ENCODE data around the gene TXNL4A.
"Not testable (repeated sequence)": the region's sequence is repeated elsewhere in the genome, so short reads cannot be mapped to it uniquely, and the experiment has no call there.

Gene TXNL4A

GRCh38 chr18:80022613-80023012 lies 34.2 kb upstream of the TXNL4A start:
- no peaks in the 10 kb centered on the region for H3K36me3 ChIP-seq (ENCODE audit: control insufficient read depth, insufficient read depth, low read length)
- no peak overlapping the region for H3K4me3 ChIP-seq (ENCODE audit: extremely low read depth, insufficient read depth, low read length, poor library complexity, severe bottlenecking)

DNA sequence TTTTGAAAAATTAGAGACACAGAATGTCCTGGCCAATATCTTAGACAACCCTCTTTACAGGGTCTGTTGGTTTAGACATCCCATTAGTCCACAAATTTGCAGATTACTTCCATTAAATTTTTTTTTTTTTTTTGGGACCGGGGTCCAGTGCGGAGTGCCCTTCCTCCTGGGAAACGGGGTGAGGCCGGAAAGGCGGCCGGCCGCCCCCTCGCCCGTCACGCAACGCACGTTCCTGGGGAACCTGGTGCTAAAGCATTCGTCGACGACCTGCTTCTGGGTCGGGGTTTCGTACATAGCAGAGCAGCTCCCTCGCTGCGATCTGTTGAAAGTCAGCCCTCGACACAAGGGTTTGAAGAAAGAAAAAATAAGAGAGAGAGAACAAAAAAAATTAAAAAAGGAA lies 24.4 kb upstream of the TXNL4A start:
- Histone ChIP-seq H3K36me3 (ENCODE audit: control insufficient read depth, insufficient read depth, low read length) (no peaks in the 10 kb centered on the region), H3K4me1 (ENCODE audit: control insufficient read depth, insufficient read depth, low read length, poor library complexity, severe bottlenecking) (no peaks in the 10 kb centered on the region), H3K27ac (ENCODE audit: low read depth, low read length, severe bottlenecking) (no peak overlapping the region), H3K9me3 (ENCODE audit: control insufficient read depth, low read length) (no peaks in the 10 kb centered on the region), H3K4me3 (ENCODE audit: extremely low read depth, insufficient read depth, low read length, poor library complexity, severe bottlenecking) (no peak overlapping the region)
- 96 to 97% methylated on average over 18 to 20 of the region's 20 CpGs for WGBS, 2 experiments (ENCODE audit: insufficient coverage in 2 of 2)

More at GRCh38 chr18:80022613-80023012, 34.2 kb upstream of the TXNL4A start:
- H3K4me1 ChIP-seq (ENCODE audit: control insufficient read depth, insufficient read depth, low read length, poor library complexity, severe bottlenecking), result peaks cover 2% of the 10 kb centered on the region
- H3K9me3 ChIP-seq (ENCODE audit: control insufficient read depth, low read length), result peaks cover 76% of the 10 kb centered on the region
- H3K27ac ChIP-seq (ENCODE audit: low read depth, low read length, severe bottlenecking), result no peak overlapping the region
- no CpG with 5 or more reads among the region's 1 CpG for WGBS, 2 experiments (ENCODE audit: insufficient coverage in 2 of 2)

DNA sequence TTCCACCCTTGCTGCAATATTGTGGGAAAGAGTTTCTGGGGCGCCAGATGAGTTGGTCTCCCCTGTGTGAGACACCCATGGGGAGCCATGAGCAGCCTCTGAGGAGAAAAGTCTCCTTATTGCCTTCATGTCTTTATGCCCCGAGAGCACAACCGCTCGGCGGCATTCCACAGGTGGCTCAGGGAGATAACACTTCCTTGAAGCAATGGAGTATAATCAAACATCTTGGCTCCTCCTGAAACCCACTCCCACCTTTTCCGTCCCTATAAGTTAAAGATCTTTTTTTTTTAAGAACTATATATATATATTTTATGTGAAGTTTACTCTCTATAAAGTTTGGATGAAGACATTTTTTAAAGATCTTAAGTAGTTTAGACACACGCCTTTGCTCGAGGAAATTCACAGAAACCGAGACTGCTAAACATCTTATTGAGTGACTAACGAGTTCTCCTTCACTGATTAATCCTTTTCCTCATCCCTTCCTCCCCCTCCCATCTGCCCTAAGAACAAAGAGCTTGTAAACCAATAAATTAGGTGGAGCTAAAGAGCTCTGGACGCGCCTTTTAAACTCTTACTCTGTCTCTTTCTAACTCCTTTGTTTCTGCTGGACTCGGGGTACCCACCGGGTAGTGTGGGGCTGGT lies 23.3 kb upstream of the TXNL4A start:
- not testable (repeated sequence) for H3K27ac ChIP-seq (ENCODE audit: low read depth, low read length, severe bottlenecking); H3K9me3 ChIP-seq (ENCODE audit: control insufficient read depth, low read length); H3K4me3 ChIP-seq (ENCODE audit: extremely low read depth, insufficient read depth, low read length, poor library complexity, severe bottlenecking); H3K36me3 ChIP-seq (ENCODE audit: control insufficient read depth, insufficient read depth, low read length); H3K4me1 ChIP-seq (ENCODE audit: control insufficient read depth, insufficient read depth, low read length, poor library complexity, severe bottlenecking)
- 83 to 93% methylated on average over 4 to 7 of the region's 14 CpGs for WGBS, 2 experiments (ENCODE audit: insufficient coverage in 2 of 2)

GRCh38 chr18:80010551-80010906 lies 22.2 kb upstream of the TXNL4A start:
- Histone ChIP-seq H3K36me3 (ENCODE audit: control insufficient read depth, insufficient read depth, low read length) (no peaks in the 10 kb centered on the region), H3K9me3 (ENCODE audit: control insufficient read depth, low read length) (no peaks in the 10 kb centered on the region), H3K4me1 (ENCODE audit: control insufficient read depth, insufficient read depth, low read length, poor library complexity, severe bottlenecking) (no peaks in the 10 kb centered on the region), H3K27ac (ENCODE audit: low read depth, low read length, severe bottlenecking) (no peak overlapping the region), H3K4me3 (ENCODE audit: extremely low read depth, insufficient read depth, low read length, poor library complexity, severe bottlenecking) (no peak overlapping the region)
- 100% methylated on average over 4 of the region's 5 CpGs; no CpG with 5 or more reads in 1 of the 2 experiments for WGBS, 2 experiments (ENCODE audit: insufficient coverage in 2 of 2)

DNA sequence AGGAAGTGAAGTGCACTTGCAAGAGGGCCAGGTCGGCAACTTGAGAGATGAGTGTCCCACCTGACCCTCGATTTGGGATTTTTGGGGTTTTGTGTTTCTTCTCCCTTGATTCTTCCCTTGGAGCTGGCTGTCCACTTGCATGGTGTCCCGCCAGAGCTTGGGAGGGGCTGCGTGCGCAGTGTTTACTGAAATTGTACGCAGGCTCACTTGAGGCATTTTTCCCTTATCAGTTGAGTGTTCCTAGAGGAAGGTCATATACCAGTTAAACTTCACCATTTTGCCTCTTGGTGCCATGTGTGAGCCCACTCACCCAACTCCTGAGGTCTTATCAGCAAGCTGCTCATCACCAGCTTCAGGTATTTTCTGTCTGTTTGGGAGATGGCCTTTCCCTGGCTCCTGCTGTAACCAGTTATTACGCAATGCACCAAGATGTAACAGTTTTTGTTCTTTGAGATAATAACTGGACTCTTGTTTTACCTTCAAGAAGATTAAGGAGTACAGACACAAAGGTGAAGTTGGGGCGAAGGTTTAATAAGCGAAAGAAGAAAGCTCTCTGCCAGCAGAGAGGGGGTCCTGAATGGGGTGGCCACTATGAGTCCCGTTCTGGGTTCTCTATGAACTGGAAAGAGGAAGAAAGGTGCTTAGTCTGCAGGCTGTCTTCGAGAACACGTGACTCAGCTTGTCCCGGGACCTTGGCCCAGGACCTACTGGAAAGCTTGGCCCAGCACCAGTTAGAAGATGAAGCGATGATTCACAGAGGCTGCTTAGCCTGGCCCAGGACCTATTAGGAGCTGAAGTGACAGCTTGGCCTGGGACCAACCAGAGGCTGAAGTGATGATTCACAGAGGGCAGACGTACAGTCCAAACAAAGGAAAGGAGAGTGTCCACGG lies 21.5 kb upstream of the TXNL4A start:
- no peaks in the 10 kb centered on the region for H3K9me3 ChIP-seq (ENCODE audit: control insufficient read depth, low read length)
- H3K4me1 ChIP-seq (ENCODE audit: control insufficient read depth, insufficient read depth, low read length, poor library complexity, severe bottlenecking), result no peaks in the 10 kb centered on the region
- no peak overlapping the region for H3K4me3 ChIP-seq (ENCODE audit: extremely low read depth, insufficient read depth, low read length, poor library complexity, severe bottlenecking)
- 80 to 88% methylated on average over 11 to 12 of the region's 16 CpGs for WGBS, 2 experiments (ENCODE audit: insufficient coverage in 2 of 2)
- H3K27ac ChIP-seq (ENCODE audit: low read depth, low read length, severe bottlenecking), result no peak overlapping the region
- no peaks in the 10 kb centered on the region for H3K36me3 ChIP-seq (ENCODE audit: control insufficient read depth, insufficient read depth, low read length)

- H3K27ac ChIP-seq (ENCODE audit: low read depth, low read length, severe bottlenecking), result no peak overlapping the region
- WGBS, 2 experiments (ENCODE audit: insufficient coverage in 2 of 2), result 58% methylated on average over 7 of the region's 7 CpGs
- no peaks in the 10 kb centered on the region for H3K4me1 ChIP-seq (ENCODE audit: control insufficient read depth, insufficient read depth, low read length, poor library complexity, severe bottlenecking)
- peaks cover 6% of the 10 kb centered on the region for H3K9me3 ChIP-seq (ENCODE audit: control insufficient read depth, low read length)
- no peaks in the 10 kb centered on the region for H3K36me3 ChIP-seq (ENCODE audit: control insufficient read depth, insufficient read depth, low read length)
- no peak overlapping the region for H3K4me3 ChIP-seq (ENCODE audit: extremely low read depth, insufficient read depth, low read length, poor library complexity, severe bottlenecking)
These were observed 18.4 kb upstream of the TXNL4A start for GRCh38 chr18:80006724-80007123.

- peaks cover 20% of the 10 kb centered on the region for H3K9me3 ChIP-seq (ENCODE audit: control insufficient read depth, low read length)
- H3K4me3 ChIP-seq (ENCODE audit: extremely low read depth, insufficient read depth, low read length, poor library complexity, severe bottlenecking), result no peak overlapping the region
- no peaks in the 10 kb centered on the region for H3K4me1 ChIP-seq (ENCODE audit: control insufficient read depth, insufficient read depth, low read length, poor library complexity, severe bottlenecking)
- no peaks in the 10 kb centered on the region for H3K36me3 ChIP-seq (ENCODE audit: control insufficient read depth, insufficient read depth, low read length)
- H3K27ac ChIP-seq (ENCODE audit: low read depth, low read length, severe bottlenecking), result no peak overlapping the region
- 87 to 92% methylated on average over 10 to 12 of the region's 12 CpGs for WGBS, 2 experiments (ENCODE audit: insufficient coverage in 2 of 2)
These were observed 16.4 kb upstream of the TXNL4A start for GRCh38 chr18:80004600-80005342.

DNA sequence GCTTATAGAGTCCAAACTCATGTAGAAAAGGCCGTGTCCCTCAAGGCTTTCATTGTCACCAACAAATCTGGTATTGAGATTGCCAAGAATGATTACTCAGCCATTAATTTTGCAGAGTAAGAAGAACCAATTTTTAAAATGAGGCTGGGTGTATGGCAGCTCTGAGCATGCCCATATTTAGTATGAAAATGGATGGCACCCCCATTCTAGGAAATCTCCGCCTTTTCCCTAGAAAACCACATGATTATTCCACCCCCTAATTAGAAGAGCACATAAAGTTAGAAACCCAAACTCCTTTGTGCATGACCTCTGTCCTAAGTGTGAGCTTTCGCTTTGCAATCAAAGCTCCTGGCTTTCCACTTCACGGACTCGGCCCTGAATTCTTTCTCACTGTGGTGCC lies 14.1 kb upstream of the TXNL4A start:
- Histone ChIP-seq H3K4me3 (ENCODE audit: extremely low read depth, insufficient read depth, low read length, poor library complexity, severe bottlenecking) (no peak overlapping the region), H3K4me1 (ENCODE audit: control insufficient read depth, insufficient read depth, low read length, poor library complexity, severe bottlenecking) (no peaks in the 10 kb centered on the region), H3K27ac (ENCODE audit: low read depth, low read length, severe bottlenecking) (no peak overlapping the region), H3K36me3 (ENCODE audit: control insufficient read depth, insufficient read depth, low read length) (no peaks in the 10 kb centered on the region), H3K9me3 (ENCODE audit: control insufficient read depth, low read length) (peaks cover 20% of the 10 kb centered on the region)
- WGBS, 2 experiments (ENCODE audit: insufficient coverage in 2 of 2), result 95 to 100% methylated on average over 4 of the region's 5 CpGs

- Histone ChIP-seq H3K4me3 (ENCODE audit: extremely low read depth, insufficient read depth, low read length, poor library complexity, severe bottlenecking) (no peak overlapping the region), H3K4me1 (ENCODE audit: control insufficient read depth, insufficient read depth, low read length, poor library complexity, severe bottlenecking) (no peaks in the 10 kb centered on the region), H3K36me3 (ENCODE audit: control insufficient read depth, insufficient read depth, low read length) (no peaks in the 10 kb centered on the region), H3K9me3 (ENCODE audit: control insufficient read depth, low read length) (peaks cover 20% of the 10 kb centered on the region), H3K27ac (ENCODE audit: low read depth, low read length, severe bottlenecking) (no peak overlapping the region)
- 65 to 67% methylated on average over 3 of the region's 3 CpGs for WGBS, 2 experiments (ENCODE audit: insufficient coverage in 2 of 2)
These were observed 12.5 kb upstream of the TXNL4A start for GRCh38 chr18:80000877-80001276.

GRCh38 chr18:79999701-80000100 lies 11.3 kb upstream of the TXNL4A start:
- not testable (repeated sequence) for H3K4me3 ChIP-seq (ENCODE audit: extremely low read depth, insufficient read depth, low read length, poor library complexity, severe bottlenecking); H3K36me3 ChIP-seq (ENCODE audit: control insufficient read depth, insufficient read depth, low read length); H3K27ac ChIP-seq (ENCODE audit: low read depth, low read length, severe bottlenecking); H3K4me1 ChIP-seq (ENCODE audit: control insufficient read depth, insufficient read depth, low read length, poor library complexity, severe bottlenecking)
- H3K9me3 ChIP-seq (ENCODE audit: control insufficient read depth, low read length), result peaks cover 20% of the 10 kb centered on the region
- 90 to 91% methylated on average over 1 of the region's 2 CpGs for WGBS, 2 experiments (ENCODE audit: insufficient coverage in 2 of 2)
